IMR-90 (cell line): ENCODE measurements around the gene ROS1. TPM values are rescaled to one million over a fixed set of nuclear protein-coding genes. Genes with fewer than 3 reads are reported as not detected.
"Not testable (repeated sequence)": the region's sequence is repeated elsewhere in the genome, so short reads cannot be mapped to it uniquely, and the experiment has no call there.

Experiments
- ATAC-seq: fragments of 200-7000 bp; cut with Tn5 transposase; 2 replicates; pipeline ENCODE4 v1.9.1; 2020; ENCODE audit warnings: low read depth, mild to moderate bottlenecking, moderate library complexity
- BruUV-seq: library from RNA; stranded (reverse); fragments of 400-500 nt; replicated peaks from 2 replicates; lab custom pipeline; 2021; lab: Mats Ljungman, UMichigan
- CTCF ChIA-PET: fragments of 300-600 bp; formaldehyde crosslinking; extraction: SDS; loops from one replicate; lab custom pipeline; 2021; ENCODE audit warnings: antibody characterized with exemption; lab: Yijun Ruan, JAX
- POLR2A ChIA-PET: fragments of 300-600 bp; sonication (Branson Sonifier 250); formaldehyde crosslinking; loops from one replicate; lab custom pipeline; 2022; ENCODE audit warnings: antibody characterized with exemption; ENCODE audit not compliant: unreplicated experiment; lab: Charles Lee
- DNase-seq: peaks from one replicate; pipeline ENCODE4 v3.0.0; 2013
- H2AFZ ChIP-seq: replicated peaks from 2 replicates; pipeline ENCODE3; 2013; ENCODE audit warnings: low read length, mild to moderate bottlenecking; ENCODE audit not compliant: poor library complexity
- H2AK5ac ChIP-seq: 2 replicates; pipeline ENCODE4 v1.6.1; 2013; ENCODE audit warnings: low read depth, low read length, inconsistent platforms
- H2AK9ac ChIP-seq: replicated peaks from 2 replicates; pipeline ENCODE3; 2013; ENCODE audit warnings: mild to moderate bottlenecking, low read depth, low read length, moderate library complexity; ENCODE audit not compliant: poor library complexity
- H2BK120ac ChIP-seq: 2 replicates; pipeline ENCODE4 v1.6.1; 2013; ENCODE audit warnings: low read depth, low read length, inconsistent platforms
- H2BK15ac ChIP-seq: 3 replicates; pipeline ENCODE4 v1.6.1; 2013; ENCODE audit warnings: low read depth, low read length, inconsistent platforms
- H2BK20ac ChIP-seq: 2 replicates; pipeline ENCODE4 v1.6.1; 2013; ENCODE audit warnings: low read depth, mild to moderate bottlenecking, inconsistent platforms, low read length, moderate library complexity
- H2BK5ac ChIP-seq: 2 replicates; pipeline ENCODE4 v1.6.1; 2013; ENCODE audit warnings: mild to moderate bottlenecking, low read depth, low read length, inconsistent platforms; ENCODE audit not compliant: poor library complexity, severe bottlenecking
- H3K14ac ChIP-seq: replicated peaks from 2 replicates; pipeline ENCODE4 v1.6.1; 2013; ENCODE audit warnings: low read depth, low read length, inconsistent platforms
- H3K18ac ChIP-seq: 2 replicates; pipeline ENCODE4 v1.6.1; 2013; ENCODE audit warnings: low read depth, low read length, control low read depth
- H3K23ac ChIP-seq: 2 replicates; pipeline ENCODE4 v1.6.1; 2013; ENCODE audit warnings: low read depth, low read length, inconsistent platforms
- H3K27ac ChIP-seq: 2 replicates; pipeline ENCODE4 v1.5.1; 2013; ENCODE audit warnings: mild to moderate bottlenecking, control low read depth, low read length; ENCODE audit not compliant: insufficient read depth
- H3K27me3 ChIP-seq: 2 replicates; pipeline ENCODE4 v1.6.1; 2013; ENCODE audit warnings: low read length; ENCODE audit not compliant: control insufficient read depth, insufficient read depth
- H3K36me3 ChIP-seq: 2 replicates; pipeline ENCODE4 v1.6.1; 2013; ENCODE audit warnings: low read length, mixed read lengths; ENCODE audit not compliant: control insufficient read depth, insufficient read depth
- H3K4ac ChIP-seq: 2 replicates; pipeline ENCODE4 v1.6.1; 2013; ENCODE audit warnings: low read depth, low read length, inconsistent platforms
- H3K4me1 ChIP-seq: 2 replicates; pipeline ENCODE4 v1.6.1; 2013; ENCODE audit warnings: low read length, mixed read lengths; ENCODE audit not compliant: control insufficient read depth, insufficient read depth
- H3K4me2 ChIP-seq: 2 replicates; pipeline ENCODE4 v1.6.1; 2013; ENCODE audit warnings: low read depth, mild to moderate bottlenecking, control low read depth, low read length, moderate library complexity
- H3K4me3 ChIP-seq: 2 replicates; pipeline ENCODE4 v1.5.1; 2013; ENCODE audit warnings: low read depth, mild to moderate bottlenecking, control low read depth, low read length, moderate library complexity; ENCODE audit not compliant: insufficient read depth
- H3K56ac ChIP-seq: 2 replicates; pipeline ENCODE4 v1.6.1; 2013; ENCODE audit warnings: low read length, inconsistent platforms; ENCODE audit not compliant: insufficient read depth; ENCODE audit errors: extremely low read depth
- H3K79me1 ChIP-seq, 2 experiments: 2 replicates each; pipeline ENCODE4 v1.6.1; 2013; ENCODE audit warnings: low read length in 2 of 2, inconsistent platforms in 1 of 2, low read depth in 1 of 2
- H3K9ac ChIP-seq: 2 replicates; pipeline ENCODE4 v1.6.1; 2013; ENCODE audit warnings: low read depth, low read length, control low read depth
- H3K9me1 ChIP-seq: 2 replicates; pipeline ENCODE4 v1.6.1; 2013; ENCODE audit warnings: low read length, inconsistent platforms; ENCODE audit not compliant: insufficient read depth
- H3K9me3 ChIP-seq: 2 replicates; pipeline ENCODE4 v1.6.1; 2013; ENCODE audit warnings: low read length; ENCODE audit not compliant: control insufficient read depth, insufficient read depth
- H4K20me1 ChIP-seq: 2 replicates; pipeline ENCODE4 v1.6.1; 2013; ENCODE audit warnings: low read length, inconsistent platforms; ENCODE audit not compliant: insufficient read depth
- H4K5ac ChIP-seq: 2 replicates; pipeline ENCODE4 v1.6.1; 2013; ENCODE audit warnings: mild to moderate bottlenecking, low read depth, low read length, control low read depth
- H4K8ac ChIP-seq, 2 experiments: 2 replicates each; pipeline ENCODE4 v1.6.1; 2013; ENCODE audit warnings: low read depth in 2 of 2, low read length in 2 of 2, control low read depth in 1 of 2, inconsistent platforms in 1 of 2
- H4K91ac ChIP-seq: 2 replicates; pipeline ENCODE4 v1.6.1; 2013; ENCODE audit warnings: low read depth, low read length, inconsistent platforms; ENCODE audit not compliant: insufficient read depth
- WGBS, 2 experiments: methylation state at CpG; one replicate each; pipeline versions ENCODE4 v1.1.5 to v1.1.7; 2013; ENCODE audit warnings: missing lambda C conversion rate in 2 of 2; ENCODE audit not compliant: insufficient read length in 1 of 2; ENCODE audit errors: extremely low coverage in 2 of 2; 5-methylcytosine and 5-hydroxymethylcytosine counted together
- dilution Hi-C: fragments of 300-500 bp; cut with HindIII; formaldehyde crosslinking; loops from one replicate; pipeline ENCODE4 v1.14.3; 2018; ENCODE audit warnings: low sequenced_read_pairs; ENCODE audit not compliant: unreplicated experiment
- in situ Hi-C: fragments of 300-500 bp; cut with MboI; formaldehyde crosslinking; loops from 3 replicates; pipeline ENCODE4 v1.14.3; 2019; ENCODE audit warnings: low sequenced_read_pairs, inconsistent platforms, mixed read lengths
- intact Hi-C: fragments of 100-400 bp; cut with micrococcal nuclease; formaldehyde crosslinking; loops from 2 replicates; pipeline ENCODE4 v1.10.0; 2022
- polyA plus RNA-seq, 3 experiments: library from polyadenylated mRNA; depleted of rRNA; stranded (reverse); fragments of >200 nt; gene quantifications; 2 replicates each; pipeline ENCODE4 v1.2.3, GENCODE V29; 2012; ENCODE audit warnings: low replicate concordance in 1 of 3
- total RNA-seq: library from RNA; depleted of rRNA; stranded (reverse); fragments of >200 nt; gene quantifications from 2 replicates; pipeline ENCODE4 v1.2.3, GENCODE V29; 2012

Gene ROS1
- total and polyA plus RNA-seq, 2 of the 4 experiments (the other 2 are of a cell fraction): under 0.01 to 0.03 TPM

DNA sequence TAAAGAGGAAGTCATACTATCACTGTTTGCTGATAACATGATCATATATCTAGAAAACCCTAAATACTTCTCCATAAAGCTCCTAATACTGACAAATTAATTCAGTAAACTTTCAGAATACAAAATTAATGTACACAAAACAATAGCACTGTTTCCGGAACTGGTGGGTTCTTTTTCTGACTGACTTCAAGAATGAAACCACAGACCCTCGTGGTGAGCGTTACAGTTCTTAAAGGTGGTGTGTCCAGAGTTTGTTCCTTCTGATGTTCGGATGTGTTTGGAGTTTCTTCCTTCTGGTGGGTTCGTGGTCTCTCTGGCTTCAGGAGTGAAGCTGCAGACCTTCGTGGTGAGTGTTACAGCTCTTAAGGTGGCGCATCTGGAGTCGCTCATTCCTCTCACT, 53.5 kb downstream of the ROS1 start:
- H3K14ac ChIP-seq, H4K8ac ChIP-seq, H4K91ac ChIP-seq, H3K23ac ChIP-seq, intact Hi-C loops, H4K5ac ChIP-seq, H3K79me1 ChIP-seq, H3K36me3 ChIP-seq, CTCF ChIA-PET, H3K4me1 ChIP-seq, BruUV-seq, H3K9me3 ChIP-seq, ATAC-seq, H2BK20ac ChIP-seq, H3K56ac ChIP-seq, H2AK9ac ChIP-seq, H2BK15ac ChIP-seq, H2AK5ac ChIP-seq, H2AFZ ChIP-seq, POLR2A ChIA-PET, H3K27me3 ChIP-seq, H3K4me3 ChIP-seq, H3K27ac ChIP-seq, H3K9ac ChIP-seq, H3K18ac ChIP-seq, H2BK5ac ChIP-seq, H3K4me2 ChIP-seq, H2BK120ac ChIP-seq, in situ Hi-C loops, dilution Hi-C loops, H3K9me1 ChIP-seq, H4K20me1 ChIP-seq, DNase-seq, H3K4ac ChIP-seq: not testable (repeated sequence)
- WGBS, 2 experiments: 56% methylated on average over 5 of the region's 8 CpGs; no CpG with 5 or more reads in 1 of the 2 experiments
